Hypothalamus (tissue), 51 donors: ENCODE measurements around the gene COPB1.
A peak's percentile ranks its signal among the peaks of the same experiment; 100 is the strongest.

Experiments
- DNase-seq, 51 donors: peaks; one replicate each; lab custom pipeline; 2025; lab: John Stamatoyannopoulos, UW

The COPB1 gene

GRCh38 chr11:14519597-14519916 lies 19.9 kb upstream of the COPB1 start:
- DNase-seq, result no peak

GRCh38 chr11:14518820-14519219 lies 19.2 kb upstream of the COPB1 start:
- no peak for DNase-seq

- no peak for DNase-seq
These were observed 14.2 kb upstream of the COPB1 start for GRCh38 chr11:14513800-14514199.

- DNase-seq, result peak in 1 of 51 donors; percentile 6
These were observed 6.9 kb upstream of the COPB1 start for GRCh38 chr11:14506532-14506931.

GRCh38 chr11:14503023-14503422 lies 3.4 kb upstream of the COPB1 start:
- DNase-seq, result no peak

- no peak for DNase-seq
These were observed 2.4 kb upstream of the COPB1 start for GRCh38 chr11:14502039-14502438.

- DNase-seq, result peak in 14 of 51 donors; percentile 1 to 62 (median 7)
These were observed 605 bp upstream of the COPB1 start for GRCh38 chr11:14500181-14500651.

- peak in 12 of 51 donors; percentile 18 to 63 (median 36) for DNase-seq
These were observed 442 bp downstream of the COPB1 start for GRCh38 chr11:14499178-14499559.

GRCh38 chr11:14480716-14481115 lies 18.9 kb downstream of the COPB1 start:
- no peak for DNase-seq

- no peak for DNase-seq
These were observed 28.5 kb downstream of the COPB1 start for GRCh38 chr11:14471127-14471526.

- DNase-seq, result no peak
These were observed 36.0 kb downstream of the COPB1 start for GRCh38 chr11:14463623-14464022.

GRCh38 chr11:14460147-14460546 lies 39.5 kb downstream of the COPB1 start:
- no peak for DNase-seq

GRCh38 chr11:14458377-14458776 lies 41.2 kb downstream of the COPB1 start:
- no peak for DNase-seq

- no peak for DNase-seq
These were observed 43.8 kb downstream of the COPB1 start for GRCh38 chr11:14455648-14456430.

- peak in 1 of 51 donors; percentile 5 for DNase-seq
These were observed 44.6 kb downstream of the COPB1 start for GRCh38 chr11:14454861-14455632.

- no peak for DNase-seq
These were observed 47.8 kb downstream of the COPB1 start for GRCh38 chr11:14451825-14452224.

- no peak for DNase-seq
These were observed 50.3 kb downstream of the COPB1 start for GRCh38 chr11:14449302-14449714.

GRCh38 chr11:14448240-14448639 lies 51.4 kb downstream of the COPB1 start:
- DNase-seq, result no peak

- DNase-seq, result no peak
These were observed 52.9 kb downstream of the COPB1 start for GRCh38 chr11:14446701-14447169.

GRCh38 chr11:14445542-14446530 lies 53.8 kb downstream of the COPB1 start:
- no peak for DNase-seq
